Muscle layer of duodenum (tissue), 2 donors: ENCODE data around the gene STK24.

ENCODE experiments used
- H3K27ac ChIP-seq: one replicate; pipeline ENCODE4 v1.7.0; 2013; ENCODE audit warnings: mild to moderate bottlenecking, low read length
- H3K27me3 ChIP-seq: one replicate; pipeline ENCODE4 v1.7.0; 2013; ENCODE audit warnings: low read depth, mild to moderate bottlenecking, control low read depth, low read length
- H3K36me3 ChIP-seq, 2 donors: one replicate each; pipeline ENCODE4 v1.7.0; 2013; ENCODE audit warnings: low read length in 2 of 2, control low read depth in 1 of 2, mild to moderate bottlenecking in 1 of 2; ENCODE audit not compliant: insufficient read depth in 2 of 2, control insufficient read depth in 1 of 2
- H3K4me1 ChIP-seq, 2 donors: one replicate each; pipeline ENCODE4 v1.7.0; 2013; ENCODE audit warnings: low read length in 2 of 2, mild to moderate bottlenecking in 2 of 2, control low read depth in 1 of 2, moderate library complexity in 1 of 2; ENCODE audit not compliant: insufficient read depth in 2 of 2, control insufficient read depth in 1 of 2
- H3K4me3 ChIP-seq, 2 donors: one replicate each; pipeline ENCODE4 v1.7.0; 2013; ENCODE audit warnings: low read length in 2 of 2, low read depth in 1 of 2, mild to moderate bottlenecking in 1 of 2
- H3K9me3 ChIP-seq, 2 donors: one replicate each; pipeline ENCODE4 v1.7.0; 2013; ENCODE audit warnings: low read length in 2 of 2, control low read depth in 1 of 2, mild to moderate bottlenecking in 1 of 2; ENCODE audit not compliant: control insufficient read depth in 1 of 2
- donor health status: healthy.

The STK24 gene

DNA sequence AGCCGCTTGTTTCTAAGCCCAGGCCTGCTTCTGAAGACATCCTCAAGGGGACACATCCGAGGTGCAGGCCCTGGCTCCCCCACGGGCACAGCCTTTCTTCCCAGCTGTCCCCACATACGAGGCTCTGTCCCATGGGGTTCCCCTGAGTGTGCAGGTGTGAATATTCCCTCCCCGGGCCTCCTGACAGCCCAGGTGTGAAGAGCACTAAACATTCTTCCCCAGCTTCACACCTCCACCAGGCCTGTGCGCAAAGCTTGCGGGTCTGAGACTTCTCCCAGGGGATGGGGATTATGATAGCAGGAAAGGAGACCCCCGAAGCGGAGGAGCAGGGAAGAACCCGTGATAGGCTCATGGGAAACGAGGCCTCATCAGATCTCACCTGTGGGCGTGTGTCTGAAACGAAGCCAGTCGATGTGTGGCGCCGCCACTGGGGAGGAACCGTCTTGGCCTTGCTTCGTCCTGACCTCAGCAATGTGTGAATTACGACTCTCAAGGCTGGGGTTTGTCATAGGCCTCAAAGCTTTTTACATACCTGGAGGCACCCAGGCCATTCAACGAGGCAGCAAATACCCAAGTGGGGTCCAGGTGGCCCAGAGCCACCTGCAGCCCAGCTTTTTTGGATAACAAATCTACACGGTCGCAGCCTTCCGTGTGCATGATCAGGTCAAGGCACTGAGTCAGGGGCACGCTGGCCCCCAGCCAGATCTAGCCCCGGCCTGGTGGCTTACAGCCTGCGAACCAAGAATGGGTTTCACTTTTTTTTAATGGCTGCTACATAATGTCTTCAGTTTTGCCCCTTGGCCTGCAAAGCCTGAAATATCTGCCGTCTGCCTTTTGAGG, 134.3 kb downstream of the STK24 start:
- H3K27me3 ChIP-seq = no peaks in the 10 kb centered on the region
- H3K27ac ChIP-seq = no peak overlapping the region
- H3K36me3 ChIP-seq = peaks cover 16 to 17% of the 10 kb centered on the region in 2 donors
- H3K4me1 ChIP-seq = peaks cover 0 to 8% of the 10 kb centered on the region in 2 donors
- no peak overlapping the region for H3K4me3 ChIP-seq
- no peaks in the 10 kb centered on the region for H3K9me3 ChIP-seq

DNA sequence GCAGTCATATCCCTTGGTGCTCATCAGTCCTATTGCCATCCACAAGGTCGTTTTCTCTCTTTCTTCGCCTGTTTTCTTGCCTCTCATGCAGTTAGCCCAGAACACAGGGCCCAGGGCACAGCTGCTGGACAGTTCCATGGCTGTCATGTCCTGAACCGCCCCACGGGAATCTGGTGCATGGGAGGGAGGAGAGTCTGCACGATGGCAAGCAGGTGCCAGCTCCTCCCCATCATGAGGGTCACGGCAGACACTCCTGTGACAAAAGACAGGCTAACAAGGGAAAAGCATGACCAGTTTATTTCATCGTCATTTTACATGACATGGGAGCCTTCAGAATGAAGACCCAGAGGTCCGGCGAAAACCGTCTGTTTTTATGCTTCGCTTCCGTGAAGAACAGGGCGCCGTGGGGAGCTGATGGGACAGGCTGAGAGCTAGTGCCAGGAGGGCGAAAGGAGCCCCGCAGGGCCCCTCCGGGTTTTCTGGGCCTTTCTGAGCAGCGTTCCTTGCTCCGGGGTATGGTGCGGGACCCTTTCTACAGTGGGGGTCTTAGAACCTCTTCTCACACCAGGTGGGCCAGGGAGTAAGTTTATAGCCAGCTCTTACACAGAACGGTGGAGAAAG, 135.7 kb downstream of the STK24 start:
- H3K27me3 ChIP-seq = no peaks in the 10 kb centered on the region
- H3K4me3 ChIP-seq = no peak overlapping the region
- peaks cover 0 to 8% of the 10 kb centered on the region in 2 donors for H3K4me1 ChIP-seq
- H3K36me3 ChIP-seq = peaks cover 6 to 10% of the 10 kb centered on the region in 2 donors
- no peaks in the 10 kb centered on the region for H3K9me3 ChIP-seq
- no peak overlapping the region for H3K27ac ChIP-seq

DNA sequence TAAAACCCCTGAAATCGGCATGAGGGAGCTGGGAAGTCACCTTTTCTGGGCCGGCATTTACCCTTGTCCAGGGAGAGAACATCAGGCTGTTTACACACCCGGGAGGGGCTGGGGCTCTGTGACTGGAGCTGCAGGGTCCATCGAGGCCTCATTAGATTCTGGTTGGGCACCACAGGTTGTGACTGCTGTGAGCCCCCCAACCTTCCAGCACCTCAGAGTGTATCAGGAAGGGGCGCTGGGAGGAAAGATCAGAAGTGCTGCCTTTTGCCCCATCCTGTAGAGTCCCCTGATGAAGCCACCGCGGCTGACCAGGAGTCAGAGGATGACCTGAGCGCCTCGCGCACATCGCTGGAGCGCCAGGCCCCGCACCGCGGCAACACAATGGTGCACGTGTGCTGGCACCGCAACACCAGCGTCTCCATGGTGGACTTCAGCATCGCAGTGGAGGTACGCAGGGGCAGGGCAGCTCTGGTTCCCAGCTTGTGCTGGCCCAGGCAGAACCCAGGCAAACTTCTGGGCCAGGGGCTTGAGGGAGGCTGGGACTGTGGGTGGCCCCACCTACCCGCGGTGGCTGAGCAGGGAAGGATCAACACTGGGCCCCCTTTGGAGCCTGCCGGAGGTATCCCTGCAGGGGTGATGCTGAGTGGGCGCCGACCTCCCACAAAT, 136.4 kb downstream of the STK24 start:
- Histone ChIP-seq H3K27ac (no peak overlapping the region), H3K4me3 (no peak overlapping the region), H3K4me1 (peaks cover 0 to 5% of the 10 kb centered on the region in 2 donors), H3K27me3 (no peaks in the 10 kb centered on the region), H3K36me3 (peaks cover 8 to 10% of the 10 kb centered on the region in 2 donors), H3K9me3 (no peaks in the 10 kb centered on the region)

DNA sequence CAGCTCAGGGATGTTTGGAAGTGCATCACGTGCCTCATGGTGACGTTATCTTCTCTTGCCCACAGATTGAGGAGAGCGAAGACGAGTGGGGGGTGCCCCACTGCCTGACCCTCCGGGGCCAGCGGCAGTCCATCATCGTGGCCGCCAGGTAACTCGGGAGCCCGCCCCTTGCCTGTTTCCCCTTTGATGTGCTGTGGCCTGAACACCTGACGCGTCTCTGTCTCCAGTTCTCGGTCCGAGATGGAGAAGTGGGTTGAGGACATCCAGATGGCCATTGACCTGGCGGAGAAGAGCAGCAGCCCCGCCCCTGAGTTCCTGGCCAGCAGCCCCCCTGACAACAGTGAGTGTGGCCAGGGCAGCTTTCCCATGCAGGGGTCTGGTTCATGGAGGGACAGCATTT, 137.0 kb downstream of the STK24 start:
- no peaks in the 10 kb centered on the region for H3K9me3 ChIP-seq
- H3K4me1 ChIP-seq = no peaks in the 10 kb centered on the region
- H3K36me3 ChIP-seq = peaks cover 10% of the 10 kb centered on the region in 2 donors
- no peaks in the 10 kb centered on the region for H3K27me3 ChIP-seq
- H3K4me3 ChIP-seq = no peak overlapping the region
- H3K27ac ChIP-seq = no peak overlapping the region

DNA sequence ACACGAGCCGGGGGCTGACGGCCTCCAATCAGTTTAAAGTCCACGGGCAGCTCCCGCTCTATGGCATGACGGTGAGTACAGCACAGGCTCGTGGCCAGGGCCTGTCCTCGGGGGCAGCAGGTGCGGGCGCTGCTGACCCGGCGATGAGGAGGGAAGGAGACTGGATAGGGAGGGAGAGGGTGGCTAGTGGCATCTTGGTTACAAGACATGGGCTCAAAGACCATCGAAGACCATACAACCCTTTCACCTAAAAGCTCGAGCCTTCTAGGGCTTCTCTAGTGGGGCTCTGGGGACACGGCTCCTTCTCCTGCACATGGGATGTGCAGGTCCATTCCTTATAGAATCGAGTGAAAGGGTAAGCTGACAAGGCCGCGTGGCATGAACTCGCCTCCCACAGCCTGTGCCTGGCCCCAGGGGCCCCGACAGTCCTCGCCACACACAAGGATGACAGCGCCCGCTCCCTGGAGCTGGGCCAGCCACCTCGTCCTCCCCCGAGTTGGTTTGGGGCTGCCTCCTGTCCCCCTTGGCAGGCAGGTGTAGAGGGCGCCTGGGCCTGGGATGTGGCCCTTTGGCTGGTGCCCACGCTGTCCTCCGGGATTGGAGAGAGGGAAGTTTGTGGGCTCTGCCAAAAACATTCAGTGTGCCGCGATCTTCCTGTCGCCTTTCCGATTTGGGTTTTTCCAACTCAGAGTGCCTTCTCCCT, 137.6 kb downstream of the STK24 start:
- Histone ChIP-seq H3K36me3 (peaks cover 10% of the 10 kb centered on the region in 2 donors), H3K27ac (no peak overlapping the region), H3K4me1 (no peaks in the 10 kb centered on the region), H3K27me3 (no peaks in the 10 kb centered on the region), H3K4me3 (no peak overlapping the region), H3K9me3 (no peaks in the 10 kb centered on the region)

DNA sequence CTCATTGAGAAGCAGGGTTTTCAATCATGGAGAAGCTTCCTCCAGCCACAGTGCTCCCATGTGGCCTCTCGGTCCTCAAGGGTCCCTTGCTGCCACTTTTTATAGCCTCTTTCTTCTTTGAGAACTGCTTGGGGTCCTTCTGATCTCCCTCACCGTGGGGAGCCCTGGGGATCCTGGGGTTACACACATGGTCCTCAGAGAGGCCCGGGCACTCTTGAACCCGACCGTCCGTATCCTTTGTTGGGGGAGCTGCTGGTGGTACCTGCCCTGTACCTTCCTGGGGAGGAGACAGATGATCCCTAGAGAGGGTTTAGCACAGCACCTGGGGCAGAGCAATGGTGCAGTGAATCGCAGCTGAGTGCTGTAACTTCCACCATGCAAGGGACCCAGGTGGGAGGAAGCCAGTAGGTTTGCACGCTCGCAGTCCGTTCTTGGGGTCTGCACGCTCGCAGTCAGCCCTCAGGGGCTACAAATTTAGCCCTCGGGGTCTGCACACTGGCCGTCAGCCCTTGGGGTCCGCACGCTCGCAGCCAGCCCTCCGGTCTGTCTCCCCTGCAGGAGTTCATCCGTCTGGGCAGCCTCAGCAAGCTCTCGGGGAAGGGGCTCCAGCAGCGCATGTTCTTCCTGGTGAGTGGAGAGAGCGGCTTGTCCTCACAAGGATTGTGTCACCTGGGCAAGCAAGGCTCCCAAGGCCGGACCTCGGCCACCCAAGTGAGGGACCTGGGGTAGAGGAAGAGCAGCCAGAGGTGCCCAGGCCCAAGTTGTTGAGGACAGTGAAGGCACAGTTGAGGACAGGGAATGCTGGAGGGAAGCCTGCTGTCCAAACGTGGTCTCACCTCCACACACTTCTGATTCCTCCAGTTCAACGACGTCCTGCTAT, 138.4 kb downstream of the STK24 start:
- Histone ChIP-seq H3K4me1 (no peaks in the 10 kb centered on the region), H3K27ac (no peak overlapping the region), H3K4me3 (no peak overlapping the region), H3K36me3 (peaks cover 10% of the 10 kb centered on the region in 2 donors), H3K27me3 (no peaks in the 10 kb centered on the region), H3K9me3 (no peaks in the 10 kb centered on the region)

DNA sequence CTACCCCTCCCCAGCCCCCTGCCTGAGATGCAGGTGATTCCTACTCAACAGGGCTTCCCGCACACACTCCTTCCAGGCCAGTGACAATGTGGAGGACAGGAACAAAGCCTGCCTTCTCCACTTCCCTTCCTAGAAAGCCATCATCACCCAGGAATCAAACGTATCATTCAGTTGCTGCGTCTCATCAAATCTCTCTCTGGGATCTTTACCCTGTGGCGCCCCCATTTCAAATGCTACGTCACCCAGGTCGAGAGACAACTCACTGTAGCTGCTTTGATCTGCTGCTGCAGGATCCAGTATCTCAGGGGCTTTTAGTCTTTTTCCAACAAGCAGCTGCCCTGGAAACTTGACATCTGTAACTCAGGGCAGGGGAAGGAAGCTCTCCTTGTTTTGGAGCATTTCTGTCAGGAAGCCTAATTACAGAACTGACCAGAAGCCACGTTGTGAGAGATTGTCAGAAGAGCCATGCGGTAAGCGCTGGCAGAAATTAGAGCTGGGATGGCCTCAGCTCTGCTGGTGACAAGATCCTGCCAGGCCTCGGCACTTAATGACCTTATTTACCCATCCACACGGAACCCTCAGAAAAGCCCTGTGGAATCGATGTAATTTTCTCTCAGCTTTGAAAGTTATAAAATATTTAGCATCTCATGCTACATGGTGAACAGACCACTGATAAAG, 140.5 kb downstream of the STK24 start:
- Histone ChIP-seq H3K27ac (no peak overlapping the region), H3K36me3 (peaks cover 10% of the 10 kb centered on the region in 2 donors), H3K27me3 (no peaks in the 10 kb centered on the region), H3K9me3 (no peaks in the 10 kb centered on the region), H3K4me1 (no peaks in the 10 kb centered on the region), H3K4me3 (no peak overlapping the region)

DNA sequence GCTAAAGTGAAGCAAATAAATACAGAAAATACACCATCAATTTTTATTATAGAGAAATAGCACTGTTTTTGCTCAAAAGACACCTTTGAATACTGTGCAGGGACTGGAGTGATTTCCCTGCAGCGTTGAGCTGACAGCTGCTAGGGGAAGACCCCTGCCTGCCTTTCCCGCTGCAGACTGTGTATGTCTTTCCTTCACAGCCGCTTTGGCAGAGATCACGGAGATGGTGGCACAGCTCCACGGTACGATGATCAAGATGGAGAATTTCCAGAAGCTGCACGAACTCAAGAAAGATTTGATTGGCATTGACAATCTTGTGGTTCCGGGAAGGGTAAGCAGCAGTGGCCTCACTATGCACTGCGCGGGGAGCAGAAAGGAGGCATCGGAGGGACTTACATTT, 141.5 kb downstream of the STK24 start:
- no peak overlapping the region for H3K27ac ChIP-seq
- no peaks in the 10 kb centered on the region for H3K4me1 ChIP-seq
- H3K36me3 ChIP-seq = peaks cover 6% of the 10 kb centered on the region in 2 donors
- H3K9me3 ChIP-seq = no peaks in the 10 kb centered on the region
- H3K27me3 ChIP-seq = no peaks in the 10 kb centered on the region
- no peak overlapping the region for H3K4me3 ChIP-seq

DNA sequence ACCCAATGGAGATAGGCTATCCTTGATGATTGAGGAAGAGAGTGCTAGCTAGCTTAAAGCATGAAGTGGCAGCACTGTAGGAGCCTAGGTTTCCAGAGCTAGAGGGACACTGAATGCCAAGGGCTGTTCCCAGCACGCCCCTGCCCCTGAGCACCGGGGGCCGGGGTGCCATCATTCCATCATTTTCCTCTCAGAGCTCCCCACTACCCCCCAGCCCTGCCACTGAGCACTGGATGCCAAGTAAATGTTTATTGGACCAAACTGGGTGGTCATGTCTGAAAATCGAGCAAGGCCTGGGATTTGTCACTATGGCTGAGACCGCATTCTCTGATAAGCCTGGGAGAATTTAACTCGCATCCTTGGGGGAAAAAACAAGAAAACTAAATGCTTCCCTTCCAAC, 142.8 kb downstream of the STK24 start:
- H3K9me3 ChIP-seq = no peaks in the 10 kb centered on the region
- H3K27ac ChIP-seq = no peak overlapping the region

DNA sequence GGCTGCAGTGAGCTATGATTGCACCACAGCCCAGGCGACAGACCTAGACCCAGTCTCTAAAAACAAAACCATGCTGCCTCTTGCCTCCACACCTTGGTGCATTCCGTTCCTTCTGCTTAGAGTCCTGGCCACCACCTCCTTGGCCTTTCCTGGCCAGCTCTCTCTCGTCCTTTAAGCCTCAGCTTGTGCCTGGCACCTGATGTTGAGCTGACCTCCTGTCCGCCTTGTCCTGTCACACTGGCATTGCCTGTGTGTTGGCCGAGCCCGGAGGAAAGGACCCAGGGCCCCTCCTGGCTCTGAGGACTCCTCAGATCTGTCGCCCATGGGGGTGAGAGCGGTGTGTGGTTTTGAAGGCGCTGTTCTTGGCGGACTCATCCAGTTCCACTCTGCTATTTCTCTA, 143.3 kb downstream of the STK24 start:
- H3K4me3 ChIP-seq = no peak overlapping the region
- no peak overlapping the region for H3K27ac ChIP-seq
- H3K9me3 ChIP-seq = no peaks in the 10 kb centered on the region
- H3K4me1 ChIP-seq = no peaks in the 10 kb centered on the region
- no peaks in the 10 kb centered on the region for H3K27me3 ChIP-seq
- H3K36me3 ChIP-seq = peaks cover 2 to 4% of the 10 kb centered on the region in 2 donors

More for the DNA sequence above, 142.8 kb downstream of the STK24 start:
- no peaks in the 10 kb centered on the region for H3K27me3 ChIP-seq
- peaks cover 0 to 4% of the 10 kb centered on the region in 2 donors for H3K36me3 ChIP-seq
- no peak overlapping the region for H3K4me3 ChIP-seq
- H3K4me1 ChIP-seq = no peaks in the 10 kb centered on the region
